Measurements from ENCODE around the gene FCRL4.
"Not testable (repeated sequence)": the region's sequence is repeated elsewhere in the genome, so short reads cannot be mapped to it uniquely, and the experiment has no call there.

FCRL4 gene

GRCh38 chr1:157580179-157580827 lies 17.6 kb downstream of the FCRL4 start:
- H3K36me3 Mint-ChIP-seq, result no peaks in the 10 kb centered on the region
- no peaks in the 10 kb centered on the region for H3K4me1 Mint-ChIP-seq
- H3K27me3 Mint-ChIP-seq, result peaks cover 27% of the 10 kb centered on the region
- H3K9me3 Mint-ChIP-seq, result no peaks in the 10 kb centered on the region
- DNase-seq, result peak; percentile 27
- no peak overlapping the region for H3K4me3 Mint-ChIP-seq
- H3K27ac Mint-ChIP-seq, result no peak overlapping the region
- CTCF ChIA-PET, result interaction anchor here (0.6 to 1.9 kb wide), 24 partner anchors 9 to 544 kb away, joined by 3 to 14 read pairs (median 3); partner anchors contain the start of gene FCRL4

DNA sequence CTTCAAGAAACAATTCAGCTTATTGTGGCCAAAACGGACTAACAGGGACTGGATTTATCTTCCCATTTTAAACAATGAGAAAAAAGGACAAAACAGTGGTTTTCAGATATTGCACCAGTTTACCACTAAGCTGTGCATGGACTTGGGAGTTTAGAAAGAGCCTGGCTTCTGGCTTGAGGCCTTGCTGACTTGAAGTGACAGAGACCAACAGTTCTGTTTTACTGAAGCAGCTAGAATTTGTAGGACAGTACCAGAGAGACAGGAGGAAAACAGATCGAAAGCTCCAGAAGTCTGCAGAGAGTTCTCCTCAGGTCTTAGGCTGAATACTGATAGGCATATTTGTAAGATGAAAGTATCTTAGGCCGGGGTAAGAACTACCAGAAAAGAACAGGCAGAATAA lies 20.5 kb downstream of the FCRL4 start:
- Mint-ChIP-seq H3K4me3 (no peak overlapping the region), H3K36me3 (no peaks in the 10 kb centered on the region), H3K27ac (no peak overlapping the region), H3K4me1 (no peaks in the 10 kb centered on the region), H3K27me3 (peaks cover 21% of the 10 kb centered on the region), H3K9me3 (no peaks in the 10 kb centered on the region)
- CTCF ChIA-PET, result no interaction called here
- no peak for DNase-seq

GRCh38 chr1:157575744-157576143 lies 22.1 kb downstream of the FCRL4 start:
- CTCF ChIA-PET, result interaction anchor here (0.6 kb wide), 1 partner anchor 293 kb away, joined by 3 read pairs; no protein-coding TSS in a partner anchor
- no peaks in the 10 kb centered on the region for H3K4me1 Mint-ChIP-seq
- H3K27ac Mint-ChIP-seq, result no peak overlapping the region
- no peak for DNase-seq
- H3K27me3 Mint-ChIP-seq, result peaks cover 10% of the 10 kb centered on the region
- H3K9me3 Mint-ChIP-seq, result no peaks in the 10 kb centered on the region
- H3K36me3 Mint-ChIP-seq, result no peaks in the 10 kb centered on the region
- no peak overlapping the region for H3K4me3 Mint-ChIP-seq

- DNase-seq, result no peak
- H3K4me3 Mint-ChIP-seq, result no peak overlapping the region
- no peak overlapping the region for H3K27ac Mint-ChIP-seq
- no peaks in the 10 kb centered on the region for H3K36me3 Mint-ChIP-seq
- CTCF ChIA-PET, result no interaction called here
- H3K4me1 Mint-ChIP-seq, result no peaks in the 10 kb centered on the region
- no peaks in the 10 kb centered on the region for H3K9me3 Mint-ChIP-seq
- peaks cover 9% of the 10 kb centered on the region for H3K27me3 Mint-ChIP-seq
Observed at GRCh38 chr1:157574836-157575235, 23.0 kb downstream of the FCRL4 start.

DNA sequence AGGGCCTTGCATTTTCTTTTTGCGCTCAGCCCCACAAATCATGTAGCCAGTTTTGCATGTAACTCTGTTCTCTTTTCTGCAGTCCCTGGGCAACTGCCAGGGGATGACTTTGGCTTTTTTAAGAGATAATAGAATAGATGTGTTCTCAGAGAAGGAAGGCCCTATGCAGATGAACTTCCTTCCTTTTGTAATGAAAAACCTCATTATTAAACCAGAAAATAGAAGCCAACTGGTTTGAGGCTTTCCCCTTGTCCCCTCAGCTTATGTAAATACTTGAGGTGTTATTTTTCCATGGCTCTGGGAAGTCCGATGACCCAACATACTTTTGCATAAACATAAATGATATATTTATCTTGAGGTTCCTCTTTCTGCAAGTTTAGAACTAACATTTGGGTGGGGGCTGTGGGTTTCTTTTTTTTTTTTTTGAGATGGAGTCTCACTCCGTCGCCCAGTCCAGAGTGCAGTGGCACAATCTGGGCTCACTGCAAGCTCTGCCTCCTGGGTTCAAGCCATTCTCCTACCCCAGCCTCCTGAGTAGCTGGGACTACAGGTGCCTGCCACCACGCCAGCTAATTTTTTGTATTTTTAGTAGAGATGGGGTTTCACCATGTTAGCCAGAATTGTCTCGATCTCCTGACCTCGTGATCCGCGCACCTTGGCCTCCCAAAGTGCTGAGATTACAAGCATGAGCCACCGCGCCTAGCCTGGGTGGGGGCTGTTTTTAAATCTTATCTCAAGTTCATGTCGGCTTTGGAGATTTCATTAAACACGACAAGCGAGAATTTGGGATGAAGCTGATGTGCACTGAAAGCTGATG lies 31.2 kb downstream of the FCRL4 start:
- Mint-ChIP-seq H3K27me3 (peaks cover 11% of the 10 kb centered on the region), H3K4me3 (no peak overlapping the region), H3K4me1 (no peaks in the 10 kb centered on the region), H3K27ac (no peak overlapping the region), H3K36me3 (no peaks in the 10 kb centered on the region), H3K9me3 (no peaks in the 10 kb centered on the region)
- CTCF ChIA-PET, result interaction anchor here (1.1 kb wide), 1 partner anchor 13 kb away, joined by 3 read pairs; no protein-coding TSS in a partner anchor
- DNase-seq, result no peak

- H3K4me3 Mint-ChIP-seq, result no peak overlapping the region
- CTCF ChIA-PET, result interaction anchor here (1.1 to 1.6 kb wide), 2 partner anchors 18 to 129 kb away, joined by 3 to 4 read pairs; no protein-coding TSS in a partner anchor
- H3K9me3 Mint-ChIP-seq, result no peaks in the 10 kb centered on the region
- DNase-seq, result no peak
- H3K27ac Mint-ChIP-seq, result no peak overlapping the region
- H3K4me1 Mint-ChIP-seq, result no peaks in the 10 kb centered on the region
- H3K27me3 Mint-ChIP-seq, result peaks cover 5% of the 10 kb centered on the region
- no peaks in the 10 kb centered on the region for H3K36me3 Mint-ChIP-seq
Observed at GRCh38 chr1:157562515-157562914, 35.4 kb downstream of the FCRL4 start.

DNA sequence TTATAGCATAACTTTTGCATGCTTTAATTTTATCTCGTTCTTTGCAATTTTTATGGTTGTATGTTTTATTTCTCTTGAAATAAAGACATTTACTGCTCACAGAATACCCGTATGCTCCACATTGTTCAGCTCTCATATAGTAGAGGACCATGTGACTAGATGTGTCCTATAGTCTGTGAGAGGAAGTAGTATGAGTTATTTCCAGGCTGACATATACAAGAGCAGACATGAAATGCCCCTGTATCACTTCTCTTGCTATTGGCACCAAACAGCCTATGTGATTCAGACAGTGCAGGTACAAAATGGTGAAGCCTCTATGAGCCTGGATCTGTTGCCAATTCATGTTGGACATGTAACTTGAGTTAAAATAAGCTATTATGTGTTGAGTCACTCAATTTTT lies 39.8 kb downstream of the FCRL4 start:
- no peak overlapping the region for H3K4me3 Mint-ChIP-seq

GRCh38 chr1:157551694-157552693 lies 45.9 kb downstream of the FCRL4 start, which contains the start of gene FCRL5:
TSS of gene FCRL5 (minus strand) at chr1:157552515. CDS start at chr1:157552362, 153 bp downstream.
- Mint-ChIP-seq H3K9me3 (no peaks in the 10 kb centered on the region), H3K36me3 (no peaks in the 10 kb centered on the region), H3K4me3 (no peak within 1 kb of the TSS), H3K4me1 (no peaks in the 10 kb centered on the region), H3K27me3 (peaks cover 11% of the 10 kb centered on the region), H3K27ac (no peak within 1 kb of the TSS)
- CTCF ChIA-PET, result no interaction called here
- DNase-seq, result no peak

More for the DNA sequence above, 39.8 kb downstream of the FCRL4 start:
- CTCF ChIA-PET, result no interaction called here
- Mint-ChIP-seq H3K9me3 (no peaks in the 10 kb centered on the region), H3K27ac (no peak overlapping the region), H3K36me3 (no peaks in the 10 kb centered on the region), H3K4me1 (no peaks in the 10 kb centered on the region), H3K27me3 (peaks cover 4% of the 10 kb centered on the region)
- no peak for DNase-seq

DNA sequence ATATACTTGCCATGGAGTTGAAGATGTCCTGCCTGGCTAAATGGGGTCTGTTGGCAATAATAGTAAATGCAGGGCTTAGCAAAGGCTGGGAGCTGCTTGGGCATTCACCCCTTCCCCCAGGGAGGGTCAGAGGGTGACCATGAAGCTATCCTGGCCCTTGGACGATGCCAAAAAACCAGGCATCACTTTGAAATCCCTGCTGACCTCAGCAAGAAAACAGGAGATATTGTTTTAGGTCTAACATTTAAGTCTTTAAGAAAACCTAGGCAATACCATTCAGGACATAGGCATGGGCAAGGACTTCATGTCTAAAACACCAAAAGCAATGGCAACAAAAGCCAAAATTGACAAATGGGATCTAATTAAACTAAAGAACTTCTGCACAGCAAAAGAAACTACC lies 49.8 kb downstream of the FCRL4 start:
- H3K9me3 Mint-ChIP-seq, result not testable (repeated sequence)

GRCh38 chr1:157542676-157543075 lies 55.2 kb downstream of the FCRL4 start:
- DNase-seq, result no peak
- peaks cover 27% of the 10 kb centered on the region for H3K27me3 Mint-ChIP-seq
- no peaks in the 10 kb centered on the region for H3K4me1 Mint-ChIP-seq
- CTCF ChIA-PET, result interaction anchor here (0.8 kb wide), 1 partner anchor 37 kb away, joined by 3 read pairs; no protein-coding TSS in a partner anchor
- no peak overlapping the region for H3K27ac Mint-ChIP-seq
- H3K36me3 Mint-ChIP-seq, result no peaks in the 10 kb centered on the region
- no peak overlapping the region for H3K4me3 Mint-ChIP-seq
- no peaks in the 10 kb centered on the region for H3K9me3 Mint-ChIP-seq

More for the DNA sequence above, 49.8 kb downstream of the FCRL4 start:
- peaks cover 15% of the 10 kb centered on the region for H3K27me3 Mint-ChIP-seq
- H3K27ac Mint-ChIP-seq, CTCF ChIA-PET, H3K4me3 Mint-ChIP-seq, H3K4me1 Mint-ChIP-seq, H3K36me3 Mint-ChIP-seq, DNase-seq: not testable (repeated sequence)

DNA sequence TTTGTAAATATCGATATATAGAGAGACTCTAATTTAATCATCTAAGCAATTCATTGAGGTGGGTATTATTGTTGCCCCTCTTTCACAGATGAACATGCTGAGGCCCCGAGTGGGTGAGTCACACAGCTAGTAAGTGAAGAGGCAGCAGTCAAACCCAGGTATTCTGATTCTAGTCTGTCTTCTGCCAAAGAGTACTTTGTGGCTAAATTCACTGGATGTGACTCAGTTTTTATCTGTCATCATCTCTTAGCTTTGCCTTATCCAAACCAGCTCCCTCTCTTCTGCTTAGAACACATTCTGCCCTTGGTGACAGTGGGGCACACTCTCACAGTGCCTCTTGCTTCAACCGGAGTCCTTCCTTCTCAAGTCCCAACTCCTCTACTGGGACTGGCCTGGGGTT lies 57.0 kb downstream of the FCRL4 start:
- CTCF ChIA-PET, result no interaction called here
- Mint-ChIP-seq H3K27me3 (peaks cover 30% of the 10 kb centered on the region), H3K27ac (no peak overlapping the region), H3K4me1 (no peaks in the 10 kb centered on the region), H3K9me3 (no peaks in the 10 kb centered on the region), H3K36me3 (no peaks in the 10 kb centered on the region), H3K4me3 (no peak overlapping the region)
- DNase-seq, result no peak

GRCh38 chr1:157540160-157540748 lies 57.6 kb downstream of the FCRL4 start:
- CTCF ChIA-PET, result no interaction called here

DNA sequence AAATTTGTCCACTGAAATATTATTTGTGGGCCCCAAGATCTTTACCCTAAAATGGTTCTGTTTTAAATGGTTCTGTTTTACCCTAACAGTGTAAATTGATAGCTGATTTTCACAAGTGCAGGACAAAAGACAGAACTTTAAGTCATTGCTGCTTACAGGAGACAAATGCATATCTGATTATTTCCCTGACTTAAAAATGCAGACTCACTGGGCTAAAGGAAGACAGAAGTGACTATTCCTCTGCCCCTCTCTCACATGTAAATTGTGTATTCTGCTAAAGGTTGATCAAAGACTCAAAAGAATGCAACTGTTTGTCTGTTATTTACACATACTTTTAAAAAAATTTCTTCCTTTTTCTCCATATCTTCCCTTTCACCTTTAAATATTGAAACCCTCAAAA lies 58.3 kb downstream of the FCRL4 start:
- no peak for DNase-seq
- no peaks in the 10 kb centered on the region for H3K4me1 Mint-ChIP-seq
- H3K27me3 Mint-ChIP-seq, result peaks cover 37% of the 10 kb centered on the region
- H3K36me3 Mint-ChIP-seq, result no peaks in the 10 kb centered on the region
- no peak overlapping the region for H3K27ac Mint-ChIP-seq
- no peaks in the 10 kb centered on the region for H3K9me3 Mint-ChIP-seq
- CTCF ChIA-PET, result no interaction called here
- H3K4me3 Mint-ChIP-seq, result no peak overlapping the region

More at GRCh38 chr1:157540160-157540748, 57.6 kb downstream of the FCRL4 start:
- no peak overlapping the region for H3K27ac Mint-ChIP-seq
- no peak for DNase-seq
- no peak overlapping the region for H3K4me3 Mint-ChIP-seq
- no peaks in the 10 kb centered on the region for H3K4me1 Mint-ChIP-seq
- H3K9me3 Mint-ChIP-seq, result no peaks in the 10 kb centered on the region
- H3K27me3 Mint-ChIP-seq, result peaks cover 30% of the 10 kb centered on the region
- no peaks in the 10 kb centered on the region for H3K36me3 Mint-ChIP-seq

Measured in activated naive CD4-positive, alpha-beta T cell treated with anti-CD3 and anti-CD28 coated beads, Interleukin-2, amount 10 ng/mL, durations not matched to agents 7 days and 5 days (primary cell).